NCI-H1436 treated with DMSO at 0.1 percent for 48 hours (cell line): ENCODE results near the gene TCAIM.

ENCODE experiments used
- DNase-seq: peaks from one replicate; lab custom pipeline; 2025; lab: John Stamatoyannopoulos, UW

The TCAIM gene

DNA sequence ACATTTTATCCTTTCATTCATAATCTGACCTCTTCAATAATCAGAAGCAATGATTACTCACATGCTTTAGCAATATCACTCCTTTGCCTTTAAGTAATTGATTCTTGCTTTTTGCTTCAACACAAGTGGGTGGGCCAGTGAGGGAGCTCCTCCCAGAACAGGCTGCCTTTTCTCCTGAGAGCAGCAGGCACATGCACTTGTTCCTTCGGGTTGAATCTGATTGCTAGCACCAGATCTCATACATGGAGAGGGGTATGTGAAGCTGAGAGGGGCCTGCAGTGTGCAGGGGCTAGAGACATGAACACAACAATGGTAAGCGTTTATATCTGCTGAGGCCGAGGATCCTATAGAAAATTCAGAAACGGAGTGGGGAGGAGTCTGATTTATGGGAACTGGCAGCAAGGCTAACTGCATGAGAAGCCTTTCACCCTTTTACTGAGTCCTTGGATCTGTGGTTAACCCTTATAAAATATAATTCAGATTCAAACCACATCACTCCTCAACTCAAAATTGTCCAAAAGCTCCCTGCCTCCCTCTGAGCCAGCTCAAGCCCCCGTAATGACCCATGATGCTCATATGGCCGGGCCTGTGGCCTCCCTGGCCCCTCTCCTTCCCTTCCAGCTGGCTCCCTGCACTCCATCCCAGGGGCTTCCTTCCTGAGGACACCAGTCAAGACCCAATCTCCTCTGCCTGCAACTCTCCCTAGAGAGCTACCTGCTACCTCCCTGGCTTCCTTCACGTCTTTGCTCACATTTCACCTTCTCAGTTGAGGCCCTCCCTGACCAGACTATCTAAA lies 106.5 kb downstream of the TCAIM start:
- DNase-seq, result no peak

DNA sequence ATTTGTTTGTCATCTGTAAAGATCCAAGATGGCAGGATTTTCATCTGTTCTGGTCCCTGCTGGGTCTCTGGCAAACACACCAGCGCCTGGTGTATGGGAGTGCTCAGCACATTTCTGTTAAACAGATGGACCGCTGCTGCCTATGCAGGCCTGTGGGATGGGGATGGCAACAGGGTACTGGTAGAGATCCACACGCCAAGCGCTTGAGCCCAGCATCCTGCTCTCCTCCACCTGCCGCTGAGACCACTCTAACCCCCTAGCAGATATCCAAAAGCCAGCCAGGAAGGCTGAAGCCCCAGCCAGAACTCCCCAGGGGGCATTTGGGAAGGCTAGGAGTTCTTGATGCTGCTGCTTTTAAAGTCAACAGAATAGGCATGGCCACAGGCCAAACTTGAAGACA lies 107.2 kb downstream of the TCAIM start:
- DNase-seq, result no peak

DNA sequence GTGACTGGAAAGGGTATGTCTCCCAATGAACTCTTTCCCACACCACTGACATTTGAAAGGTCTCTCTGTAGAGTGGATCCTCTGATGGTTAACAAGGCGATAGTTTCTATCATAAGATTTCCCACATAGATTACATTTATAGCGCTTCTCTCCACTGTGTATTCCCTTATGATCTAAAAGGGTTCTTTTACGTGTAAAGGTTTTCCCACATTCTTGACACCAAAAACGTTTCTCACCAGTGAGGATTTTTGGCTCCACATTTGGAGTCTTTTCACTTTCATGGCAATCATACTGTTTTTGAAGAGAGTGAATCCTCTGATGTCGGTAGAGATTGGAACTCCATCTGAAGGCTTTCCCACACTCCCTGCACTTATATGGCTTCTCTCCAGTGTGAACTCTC lies 108.4 kb downstream of the TCAIM start:
- DNase-seq, result no peak

DNA sequence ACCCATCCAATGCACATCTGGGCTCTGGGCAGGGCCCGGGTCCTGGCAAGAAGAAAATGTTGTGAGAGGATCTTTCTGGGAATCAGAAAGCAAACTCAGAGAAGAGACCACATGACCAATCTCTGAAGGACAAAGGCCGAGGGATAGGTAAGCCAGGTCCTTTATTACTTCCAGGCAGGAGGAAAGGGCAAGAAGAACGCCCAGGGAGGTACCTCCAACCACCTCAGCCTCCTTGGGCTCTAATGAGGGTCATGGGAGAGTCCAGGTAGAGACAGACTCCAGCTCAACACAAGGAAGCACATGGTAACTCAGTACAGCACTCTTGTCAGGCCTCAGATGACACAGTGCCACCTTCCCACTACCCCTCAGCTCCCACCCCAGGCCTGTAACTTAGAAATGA lies 112.9 kb downstream of the TCAIM start:
- DNase-seq, result no peak

DNA sequence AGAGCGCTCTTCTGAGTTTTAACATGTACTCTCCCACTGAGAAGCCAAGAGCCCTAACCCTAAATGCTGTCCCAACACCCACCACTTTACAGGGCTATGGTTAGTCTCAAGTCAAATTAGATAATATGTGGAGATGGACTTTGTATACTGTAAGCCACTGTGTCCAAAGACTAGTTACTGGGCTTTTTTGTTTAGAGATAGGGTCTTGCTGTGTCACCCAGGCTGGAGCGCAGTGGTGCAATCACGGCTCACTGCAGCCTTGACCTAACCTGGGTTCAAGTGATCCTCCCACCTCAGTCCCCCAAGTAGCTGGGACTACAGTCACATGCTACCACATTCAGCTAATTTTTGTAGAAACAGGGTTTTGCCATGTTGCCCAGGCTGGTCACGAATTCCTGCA lies 115.7 kb downstream of the TCAIM start:
- no peak for DNase-seq

DNA sequence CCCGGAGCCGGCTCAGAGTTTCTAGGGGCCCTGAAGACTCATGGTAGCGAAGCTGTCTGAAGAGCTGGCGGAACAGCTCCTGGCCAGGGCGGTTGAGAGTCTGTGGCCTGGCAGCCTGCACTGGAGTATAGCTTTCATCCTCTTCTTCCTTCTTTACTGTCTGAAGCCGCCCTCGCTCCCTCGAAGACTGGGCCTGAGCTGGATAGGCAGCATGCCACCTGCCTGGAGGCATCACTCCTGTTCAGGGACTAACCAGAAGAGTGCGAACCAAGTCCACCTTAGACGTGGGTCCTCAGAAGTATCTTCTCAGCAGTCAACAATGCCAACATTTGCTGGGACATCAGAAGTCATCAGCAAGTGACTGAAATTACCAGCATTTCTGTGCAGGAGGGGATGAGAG lies 116.8 kb downstream of the TCAIM start:
- no peak for DNase-seq
